ENCODE data around the gene CHID1.

DNA sequence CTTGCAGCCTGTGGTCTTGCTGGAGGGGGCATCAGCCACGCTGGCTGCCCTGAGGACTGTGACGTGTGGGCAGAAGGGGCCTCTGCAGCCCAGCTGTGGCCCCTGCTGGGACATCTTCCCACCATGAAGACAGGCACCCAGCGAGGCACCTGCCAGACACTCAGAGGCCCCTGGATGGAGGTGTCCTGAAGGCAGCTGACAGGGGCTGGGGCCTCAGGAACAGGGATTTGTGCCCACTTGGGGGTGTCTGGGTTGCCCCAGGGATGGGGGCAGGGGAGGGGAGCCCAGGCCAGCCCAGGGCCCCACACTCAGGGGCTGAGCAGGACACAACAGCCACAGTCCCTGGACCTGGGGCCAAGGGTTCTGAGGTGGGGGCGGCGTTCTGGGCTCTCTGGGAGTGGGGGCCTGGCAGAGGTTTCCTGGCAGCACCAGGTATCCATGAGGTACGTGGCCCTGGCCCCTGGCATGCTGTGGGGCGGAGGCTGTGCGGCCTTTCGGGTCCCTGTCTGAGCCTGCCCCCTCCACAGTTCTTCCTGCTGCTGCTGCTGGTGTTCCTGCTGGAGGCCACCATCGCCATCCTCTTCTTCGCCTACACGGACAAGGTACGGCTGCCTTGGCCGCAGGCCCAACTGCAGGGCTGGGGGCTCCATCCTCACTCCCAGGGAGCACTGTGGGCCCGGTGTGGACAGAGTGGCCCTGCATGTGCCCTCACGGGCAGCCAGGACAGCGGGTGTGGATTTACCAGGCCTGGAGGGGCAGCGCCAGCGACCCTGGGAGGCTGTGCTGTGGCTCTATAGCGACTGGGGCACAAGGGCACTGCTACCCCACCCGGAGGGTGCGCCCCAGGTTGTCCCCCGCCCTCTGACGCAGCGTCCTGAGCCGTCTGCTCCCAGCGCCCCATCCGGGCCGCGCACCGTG lies 46.4 kb downstream of the CHID1 start:
- TF ChIP-seq, protein P1, sequence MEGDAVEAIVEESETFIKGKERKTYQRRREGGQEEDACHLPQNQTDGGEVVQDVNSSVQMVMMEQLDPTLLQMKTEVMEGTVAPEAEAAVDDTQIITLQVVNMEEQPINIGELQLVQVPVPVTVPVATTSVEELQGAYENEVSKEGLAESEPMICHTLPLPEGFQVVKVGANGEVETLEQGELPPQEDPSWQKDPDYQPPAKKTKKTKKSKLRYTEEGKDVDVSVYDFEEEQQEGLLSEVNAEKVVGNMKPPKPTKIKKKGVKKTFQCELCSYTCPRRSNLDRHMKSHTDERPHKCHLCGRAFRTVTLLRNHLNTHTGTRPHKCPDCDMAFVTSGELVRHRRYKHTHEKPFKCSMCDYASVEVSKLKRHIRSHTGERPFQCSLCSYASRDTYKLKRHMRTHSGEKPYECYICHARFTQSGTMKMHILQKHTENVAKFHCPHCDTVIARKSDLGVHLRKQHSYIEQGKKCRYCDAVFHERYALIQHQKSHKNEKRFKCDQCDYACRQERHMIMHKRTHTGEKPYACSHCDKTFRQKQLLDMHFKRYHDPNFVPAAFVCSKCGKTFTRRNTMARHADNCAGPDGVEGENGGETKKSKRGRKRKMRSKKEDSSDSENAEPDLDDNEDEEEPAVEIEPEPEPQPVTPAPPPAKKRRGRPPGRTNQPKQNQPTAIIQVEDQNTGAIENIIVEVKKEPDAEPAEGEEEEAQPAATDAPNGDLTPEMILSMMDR (IDR thresholded peaks at IDR 0.05): no peak
- TF ChIP-seq POLR2A (IDR thresholded peaks at IDR 0.05): no peak
- no peak for TF ChIP-seq POLR2AphosphoS5 (IDR thresholded peaks at IDR 0.05; ENCODE audit: insufficient read depth in 1 of 2, low read depth in 1 of 2)
